AG10803 (cell line): Measurements from ENCODE around the gene ITPRIP.

Experiments used
- DNase-seq: peaks from one replicate; pipeline ENCODE4 v3.0.0; 2010; ENCODE audit warnings: low read depth
- H3K4me3 ChIP-seq: 2 replicates; pipeline ENCODE4 v1.5.1; 2011; ENCODE audit warnings: mild to moderate bottlenecking, low read length, control low read depth
- TF ChIP-seq, protein P1 (sequence below): conservative IDR thresholded peaks from 2 replicates; pipeline ENCODE4 v1.5.1; 2011; ENCODE audit warnings: mild to moderate bottlenecking, low read length, control low read depth, inconsistent platforms

The ITPRIP gene

GRCh38 chr10:104324931-104325330 lies 13.3 kb downstream of the ITPRIP start:
- TF ChIP-seq, protein P1, sequence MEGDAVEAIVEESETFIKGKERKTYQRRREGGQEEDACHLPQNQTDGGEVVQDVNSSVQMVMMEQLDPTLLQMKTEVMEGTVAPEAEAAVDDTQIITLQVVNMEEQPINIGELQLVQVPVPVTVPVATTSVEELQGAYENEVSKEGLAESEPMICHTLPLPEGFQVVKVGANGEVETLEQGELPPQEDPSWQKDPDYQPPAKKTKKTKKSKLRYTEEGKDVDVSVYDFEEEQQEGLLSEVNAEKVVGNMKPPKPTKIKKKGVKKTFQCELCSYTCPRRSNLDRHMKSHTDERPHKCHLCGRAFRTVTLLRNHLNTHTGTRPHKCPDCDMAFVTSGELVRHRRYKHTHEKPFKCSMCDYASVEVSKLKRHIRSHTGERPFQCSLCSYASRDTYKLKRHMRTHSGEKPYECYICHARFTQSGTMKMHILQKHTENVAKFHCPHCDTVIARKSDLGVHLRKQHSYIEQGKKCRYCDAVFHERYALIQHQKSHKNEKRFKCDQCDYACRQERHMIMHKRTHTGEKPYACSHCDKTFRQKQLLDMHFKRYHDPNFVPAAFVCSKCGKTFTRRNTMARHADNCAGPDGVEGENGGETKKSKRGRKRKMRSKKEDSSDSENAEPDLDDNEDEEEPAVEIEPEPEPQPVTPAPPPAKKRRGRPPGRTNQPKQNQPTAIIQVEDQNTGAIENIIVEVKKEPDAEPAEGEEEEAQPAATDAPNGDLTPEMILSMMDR, result no peak
- DNase-seq, result no peak
- H3K4me3 ChIP-seq, result no peak overlapping the region

- H3K4me3 ChIP-seq, result no peak overlapping the region
- TF ChIP-seq, protein P1, result no peak
- DNase-seq, result no peak
Observed at GRCh38 chr10:104324221-104324686, 14.0 kb downstream of the ITPRIP start.

DNA sequence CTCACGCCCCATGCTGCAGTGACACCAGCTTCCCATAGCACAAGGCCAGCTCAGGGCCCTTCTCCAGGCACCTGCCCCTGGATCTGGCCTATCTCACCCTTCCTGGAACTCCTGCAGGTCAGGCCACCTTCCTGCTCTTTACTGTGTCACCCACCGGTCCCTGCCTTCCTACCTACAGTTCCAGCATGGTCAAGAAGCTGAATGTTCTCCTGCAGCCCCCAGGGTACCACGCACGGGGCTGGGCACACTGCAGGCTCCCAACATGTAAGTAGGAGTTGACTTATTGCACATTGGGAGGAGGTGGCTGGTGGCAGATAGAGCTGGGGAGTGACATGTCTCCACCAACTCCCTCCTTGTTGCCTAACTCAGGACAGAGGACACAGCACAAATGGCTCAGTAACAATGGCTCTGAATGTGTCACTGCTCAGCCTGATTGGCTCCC lies 14.5 kb downstream of the ITPRIP start:
- no peak overlapping the region for H3K4me3 ChIP-seq
- DNase-seq, result no peak
- TF ChIP-seq, protein P1, result no peak

DNA sequence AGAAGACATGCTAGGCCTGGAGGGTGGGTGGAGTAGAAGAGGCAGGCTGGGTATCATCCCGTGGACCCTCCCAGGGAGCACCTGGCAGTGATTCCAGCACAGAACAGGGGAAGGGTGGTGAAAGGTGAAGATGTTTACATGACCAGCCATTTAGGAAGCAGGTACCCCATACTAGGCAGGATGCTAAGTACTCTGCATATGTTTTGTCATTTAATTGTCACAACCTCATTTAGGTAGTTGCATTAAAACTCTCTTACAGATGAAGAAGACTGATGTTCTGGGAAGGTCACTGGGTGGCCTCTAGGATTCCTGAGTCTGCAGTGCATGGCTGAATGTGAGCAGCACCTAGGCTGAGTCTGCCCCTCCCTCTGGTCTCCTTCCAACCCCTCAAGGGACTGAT lies 15.2 kb downstream of the ITPRIP start:
- H3K4me3 ChIP-seq, result no peak overlapping the region
- TF ChIP-seq, protein P1, result no peak
- no peak for DNase-seq

DNA sequence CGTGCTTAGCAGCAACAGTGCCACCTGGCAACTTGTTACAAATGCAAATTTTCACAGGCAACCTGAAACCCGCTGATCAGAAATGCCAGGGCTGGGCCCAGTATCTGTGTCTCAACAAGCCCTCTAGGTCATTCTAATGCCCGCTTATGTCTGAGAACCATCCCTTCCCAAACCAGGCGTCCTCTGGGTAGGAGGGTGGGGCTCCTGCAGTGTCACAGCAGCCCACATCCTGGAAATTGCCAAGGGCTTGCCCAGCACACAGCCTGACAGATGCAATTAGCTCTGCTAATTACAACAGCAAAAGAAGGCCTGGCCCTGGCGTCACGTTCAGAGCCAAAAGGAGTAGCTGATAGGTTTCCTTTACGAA lies 15.9 kb downstream of the ITPRIP start:
- no peak overlapping the region for H3K4me3 ChIP-seq
- peak; percentile 24 for DNase-seq
- TF ChIP-seq, protein P1, result no peak

- H3K4me3 ChIP-seq, result no peak overlapping the region
- no peak for DNase-seq
- TF ChIP-seq, protein P1, result no peak
Observed at GRCh38 chr10:104321725-104322415, 16.4 kb downstream of the ITPRIP start.

DNA sequence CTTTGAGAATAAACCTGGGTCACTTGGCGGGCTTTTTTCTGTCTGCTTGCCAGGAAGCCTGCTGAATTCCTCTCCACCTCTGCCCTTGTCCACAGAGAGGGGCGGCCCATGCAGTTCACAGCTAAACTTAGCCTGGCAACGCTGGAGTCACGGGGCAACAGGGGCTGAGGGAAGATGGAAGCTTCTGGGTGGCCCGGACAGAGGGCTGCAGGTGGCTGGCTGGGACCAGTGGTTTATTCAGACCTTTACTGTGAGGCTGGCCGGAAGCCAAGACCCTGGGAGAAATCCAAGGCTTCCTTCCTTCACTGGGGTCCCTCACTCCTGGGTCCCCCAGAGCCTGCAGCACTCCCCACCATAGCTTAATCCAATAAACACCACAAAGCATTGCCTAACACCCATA lies 17.0 kb downstream of the ITPRIP start:
- no peak overlapping the region for H3K4me3 ChIP-seq
- TF ChIP-seq, protein P1, result no peak
- DNase-seq, result no peak
